ENCODE results near the gene TMEM271. TPM values are rescaled to one million over a fixed set of nuclear protein-coding genes. Genes with fewer than 3 reads are reported as not detected.

The TMEM271 gene
- total and polyA plus RNA-seq, 2 donors (not counting 3 experiments of a cell fraction or from before 2014, with no cell fraction given) = not detected

DNA sequence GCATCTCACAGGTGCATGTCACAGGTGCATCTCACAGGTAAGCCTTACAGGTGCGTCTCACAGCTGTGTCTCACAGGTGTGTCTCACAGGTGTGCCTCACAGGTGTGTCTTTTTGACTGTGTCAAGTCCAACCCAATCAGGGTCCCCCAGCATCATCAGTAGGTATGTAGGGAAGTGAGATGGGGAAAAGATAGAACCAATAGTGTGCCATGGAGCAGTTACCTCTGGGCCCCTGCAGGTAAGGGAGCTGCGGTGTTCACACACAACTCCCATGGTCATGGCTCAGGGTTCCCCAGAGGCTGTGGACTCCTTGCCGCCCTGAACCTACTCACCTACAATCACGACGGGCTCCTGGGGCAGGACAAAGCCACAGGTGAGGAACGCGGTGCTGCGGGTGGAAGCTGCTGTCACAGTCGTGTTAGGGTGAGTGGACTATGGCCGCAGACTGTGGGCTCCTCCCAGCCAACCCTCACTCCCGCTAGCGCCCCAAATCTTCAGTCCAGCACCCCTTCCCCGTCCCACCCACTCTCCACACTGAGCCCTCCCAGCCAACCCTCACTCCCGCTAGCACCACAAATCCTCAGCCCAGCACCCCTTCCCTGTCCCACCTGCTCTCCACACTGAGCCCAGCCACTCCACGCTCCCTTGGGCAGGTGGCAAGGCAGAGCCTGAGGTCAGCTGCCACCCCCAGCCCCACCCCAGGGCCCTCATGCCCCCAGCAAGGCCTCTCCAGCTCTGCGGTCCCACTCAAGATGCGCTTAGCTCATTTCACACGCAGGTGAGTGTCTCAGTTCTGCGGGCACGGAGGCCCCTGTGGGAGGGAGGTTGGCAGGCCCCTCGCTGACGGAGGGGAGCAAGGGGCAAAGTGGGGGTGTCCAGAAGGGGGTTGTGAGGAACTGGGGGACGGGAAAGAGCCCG, 47.2 kb upstream of the TMEM271 start:
- no peaks in the 10 kb centered on the region for H3K9me3 ChIP-seq (replicated peaks; ENCODE audit: control insufficient read depth, insufficient read depth, low read length)
- H2AFZ ChIP-seq (ENCODE audit: low read depth, low read length) = no peak overlapping the region
- H3K79me2 ChIP-seq (ENCODE audit: control insufficient read depth, insufficient read depth, low read length) = no peaks in the 10 kb centered on the region
- dilution Hi-C loops (cut with MboI; ENCODE audit: extremely low pct_ligation_motif_present, low sequenced_read_pairs) (no loop called here), intact Hi-C loops (cut with micrococcal nuclease) (no loop called here)
- H3K27ac ChIP-seq (ENCODE audit: insufficient read depth, low read depth, low read length) = no peak overlapping the region
- no peaks in the 10 kb centered on the region for H4K20me1 ChIP-seq (replicated peaks; ENCODE audit: control insufficient read depth, extremely low read depth, insufficient read depth, low read length)
- FAIRE-seq (no peak), DNase-seq (ENCODE audit: low read depth, low spot score) (no peak)
- H3K9ac ChIP-seq (replicated peaks; ENCODE audit: extremely low read depth, insufficient read depth, low read length) = no peak overlapping the region
- CTCF ChIA-PET = no interaction called here
- H3K9me1 ChIP-seq (replicated peaks; ENCODE audit: control insufficient read depth, extremely low read depth, insufficient read depth, low read length) = no peaks in the 10 kb centered on the region
- H3K4me3 ChIP-seq (replicated peaks in 1 of 3; ENCODE audit: insufficient read depth in 1 of 3, low read depth in 1 of 3, low read length in 3 of 3) = no peak overlapping the region
- no TSS peak for BruUV-seq (replicated peaks)
- H3K4me1 ChIP-seq (ENCODE audit: control insufficient read depth, extremely low read depth, insufficient read depth, low read length) = no peaks in the 10 kb centered on the region
- H3K4me2 ChIP-seq (ENCODE audit: insufficient read depth, low read length) = no peak overlapping the region
- no peaks in the 10 kb centered on the region for H3K27me3 ChIP-seq (ENCODE audit: control insufficient read depth in 2 of 2, insufficient read depth in 2 of 2, low read length in 2 of 2)
- POLR2A ChIA-PET = no interaction called here
- H3K36me3 ChIP-seq (ENCODE audit: control insufficient read depth in 2 of 2, extremely low read depth in 1 of 2, insufficient read depth in 2 of 2, low read length in 2 of 2) = no peaks in the 10 kb centered on the region
- no peak for TF ChIP-seq POLR2AphosphoS5 (IDR thresholded peaks at IDR 0.05; ENCODE audit: insufficient read depth, low read depth, low read length)
- TF ChIP-seq, protein P1, sequence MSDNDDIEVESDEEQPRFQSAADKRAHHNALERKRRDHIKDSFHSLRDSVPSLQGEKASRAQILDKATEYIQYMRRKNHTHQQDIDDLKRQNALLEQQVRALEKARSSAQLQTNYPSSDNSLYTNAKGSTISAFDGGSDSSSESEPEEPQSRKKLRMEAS (IDR thresholded peaks at IDR 0.05; ENCODE audit: insufficient read depth, insufficient read length) = no peak
- TF ChIP-seq JUN (IDR thresholded peaks at IDR 0.05; ENCODE audit: borderline replicate concordance, insufficient read depth, insufficient read length, low read depth) = no peak
- no peak for TF ChIP-seq EZH2 (IDR thresholded peaks at IDR 0.05; ENCODE audit: borderline replicate concordance, low read depth, low read length, severe bottlenecking)
- TF ChIP-seq FOS (IDR thresholded peaks at IDR 0.05; ENCODE audit: borderline replicate concordance, insufficient read depth, low read length) = no peak

Data from endothelial cell of umbilical vein (primary cell).